Activated effector memory CD4-positive, alpha-beta T cell treated with Interleukin-2 at 50 U/mL for 16 hours (primary cell): ENCODE measurements around the gene TSR3.

Experiments
- DNase-seq: peaks from one replicate; pipeline ENCODE4 v3.0.0-alpha.2; 2020

TSR3 gene

GRCh38 chr16:1351582-1352362 lies at the start of gene TSR3, which contains the start of gene GNPTG:
Gene TSR3 (minus strand): TSS chr16:1351878. CDS start chr16:1351804, 74 bp downstream.
Gene GNPTG (plus strand): TSS chr16:1351931. CDS start chr16:1351966, 35 bp downstream.
- DNase-seq, result peak; percentile 80

GRCh38 chr16:1401061-1401757 lies 49.5 kb upstream of the TSR3 start:
- DNase-seq, result no peak

- no peak for DNase-seq
Observed at GRCh38 chr16:1398826-1399581, 47.3 kb upstream of the TSR3 start.

- no peak for DNase-seq
Observed at GRCh38 chr16:1398351-1398750, 46.7 kb upstream of the TSR3 start.

GRCh38 chr16:1397779-1398178 lies 46.1 kb upstream of the TSR3 start:
- no peak for DNase-seq

- DNase-seq, result no peak
Observed at GRCh38 chr16:1395444-1396031, 43.9 kb upstream of the TSR3 start.

GRCh38 chr16:1394367-1394951 lies 42.8 kb upstream of the TSR3 start:
- DNase-seq, result no peak

- no peak for DNase-seq
Observed at GRCh38 chr16:1393613-1394176, 42.0 kb upstream of the TSR3 start.

- no peak for DNase-seq
Observed at GRCh38 chr16:1392826-1393225, 41.1 kb upstream of the TSR3 start.

GRCh38 chr16:1390239-1390779 lies 38.6 kb upstream of the TSR3 start:
- no peak for DNase-seq

GRCh38 chr16:1389762-1390161 lies 38.1 kb upstream of the TSR3 start:
- no peak for DNase-seq

GRCh38 chr16:1387331-1387730 lies 35.7 kb upstream of the TSR3 start:
- no peak for DNase-seq

- DNase-seq, result no peak
Observed at GRCh38 chr16:1385232-1385631, 33.6 kb upstream of the TSR3 start.

- DNase-seq, result no peak
Observed at GRCh38 chr16:1383556-1383955, 31.9 kb upstream of the TSR3 start.

- no peak for DNase-seq
Observed at GRCh38 chr16:1381612-1382406, 30.1 kb upstream of the TSR3 start.

- no peak for DNase-seq
Observed at GRCh38 chr16:1380195-1380594, 28.5 kb upstream of the TSR3 start.

GRCh38 chr16:1379304-1380076 lies 27.8 kb upstream of the TSR3 start:
- DNase-seq, result peak; percentile 50

- peak; percentile 33 for DNase-seq
Observed at GRCh38 chr16:1378804-1379303, 27.2 kb upstream of the TSR3 start.

GRCh38 chr16:1378087-1378803 lies 26.6 kb upstream of the TSR3 start:
- DNase-seq, result no peak
